ES-I3 (cell line): ENCODE data around the gene HOXB1.
A peak's percentile ranks its signal among the peaks of the same experiment; 100 is the strongest.

Experiments used
- H3K36me3 ChIP-seq: 2 replicates; pipeline ENCODE4 v1.6.1; 2013; ENCODE audit warnings: mild to moderate bottlenecking, low read length, control low read depth, moderate library complexity; ENCODE audit not compliant: insufficient read depth
- H3K4me1 ChIP-seq: 2 replicates; pipeline ENCODE4 v1.6.1; 2013; ENCODE audit warnings: mild to moderate bottlenecking, control low read depth, low read length; ENCODE audit not compliant: insufficient read depth
- H3K9ac ChIP-seq: 2 replicates; pipeline ENCODE4 v1.6.1; 2013; ENCODE audit warnings: low read depth, mild to moderate bottlenecking, low read length, moderate library complexity
- H3K9me3 ChIP-seq: 2 replicates; pipeline ENCODE4 v1.6.1; 2013; ENCODE audit warnings: mild to moderate bottlenecking, low read length, moderate library complexity; ENCODE audit not compliant: control insufficient read depth, insufficient read depth

Gene HOXB1

GRCh38 chr17:48530887-48531272 is at the start of gene HOXB1:
TSS of gene HOXB1 (minus strand) at chr17:48531011. CDS start at chr17:48530904, 107 bp downstream.
- Histone ChIP-seq H3K9ac (peak within 1 kb of the TSS; percentile 52; the same call in 1 of the 2 replicates), H3K36me3 (no peaks in the 10 kb centered on the region), H3K9me3 (no peaks in the 10 kb centered on the region), H3K4me1 (peaks cover 49% of the 10 kb centered on the region)

GRCh38 chr17:48579760-48580554 is 49.1 kb upstream of the HOXB1 start:
- H3K4me1 ChIP-seq: no peaks in the 10 kb centered on the region; the same call in 1 of the 2 replicates
- H3K9me3 ChIP-seq: no peaks in the 10 kb centered on the region
- H3K36me3 ChIP-seq: no peaks in the 10 kb centered on the region
- no peak overlapping the region for H3K9ac ChIP-seq

DNA sequence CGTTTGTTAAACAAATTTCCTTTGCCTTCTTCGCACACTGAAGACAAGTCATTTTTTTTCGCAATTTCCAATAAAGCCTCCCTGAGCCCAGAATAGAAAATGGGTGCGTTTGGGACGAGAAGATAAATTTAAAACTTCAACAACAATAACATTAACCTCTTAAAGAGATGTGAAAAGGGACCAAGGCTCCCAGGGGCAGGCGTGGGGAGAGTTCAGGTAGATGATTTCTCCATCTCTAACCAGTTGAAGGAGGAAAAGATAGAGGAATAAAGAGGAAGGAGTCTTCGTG is 48.6 kb upstream of the HOXB1 start:
- Histone ChIP-seq H3K9me3 (no peaks in the 10 kb centered on the region), H3K4me1 (peaks cover 2% of the 10 kb centered on the region; the same call in 1 of the 2 replicates), H3K9ac (no peak overlapping the region), H3K36me3 (no peaks in the 10 kb centered on the region)

GRCh38 chr17:48578616-48579470 is 48.0 kb upstream of the HOXB1 start:
- no peaks in the 10 kb centered on the region for H3K9me3 ChIP-seq
- H3K9ac ChIP-seq: peak overlapping the region; percentile 17; the same call in 1 of the 2 replicates
- H3K36me3 ChIP-seq: no peaks in the 10 kb centered on the region
- peaks cover 7% of the 10 kb centered on the region for H3K4me1 ChIP-seq

- no peaks in the 10 kb centered on the region for H3K36me3 ChIP-seq
- peak within 1 kb of the TSS; percentile 60; the same call in 1 of the 2 replicates for H3K9ac ChIP-seq
- peaks cover 8% of the 10 kb centered on the region for H3K4me1 ChIP-seq
- H3K9me3 ChIP-seq: no peaks in the 10 kb centered on the region
Measured at GRCh38 chr17:48577946-48578615, 47.3 kb upstream of the HOXB1 start, which contains the start of gene HOXB4. TSS of gene HOXB4 (minus strand) at chr17:48578350. CDS start at chr17:48578319, 31 bp downstream.

DNA sequence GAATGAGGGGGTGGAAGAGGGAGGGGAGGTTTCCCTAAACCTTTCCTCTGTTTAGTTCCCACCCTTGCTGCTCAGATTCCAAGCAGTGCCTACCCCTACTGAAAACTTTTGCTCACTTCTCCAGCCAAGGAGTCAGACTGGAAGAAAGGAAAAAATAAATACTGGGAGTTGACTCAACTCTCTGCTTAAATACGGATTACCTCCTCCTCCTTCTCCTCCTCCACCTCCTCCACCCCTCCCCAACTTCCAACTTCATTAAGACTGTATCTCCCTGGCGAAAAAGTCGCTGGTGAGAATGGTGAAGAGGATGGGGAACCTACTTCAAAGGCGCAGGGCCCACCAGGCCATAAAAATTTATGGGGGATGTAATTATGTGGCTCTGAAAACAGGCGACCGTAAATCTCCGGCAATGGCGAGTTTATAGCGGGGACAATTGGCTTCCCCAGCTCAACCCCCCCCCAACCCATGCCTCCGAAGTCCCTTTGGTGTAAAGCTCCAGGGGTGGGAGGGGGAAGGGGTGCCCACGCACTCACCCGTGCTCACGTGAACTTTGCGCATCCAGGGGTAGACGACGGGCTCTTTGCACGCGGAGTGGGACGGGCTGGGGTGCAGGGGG is 46.6 kb upstream of the HOXB1 start:
- Histone ChIP-seq H3K9me3 (no peaks in the 10 kb centered on the region), H3K4me1 (peaks cover 8% of the 10 kb centered on the region), H3K36me3 (no peaks in the 10 kb centered on the region), H3K9ac (peak overlapping the region; percentile 16; the same call in 1 of the 2 replicates)

DNA sequence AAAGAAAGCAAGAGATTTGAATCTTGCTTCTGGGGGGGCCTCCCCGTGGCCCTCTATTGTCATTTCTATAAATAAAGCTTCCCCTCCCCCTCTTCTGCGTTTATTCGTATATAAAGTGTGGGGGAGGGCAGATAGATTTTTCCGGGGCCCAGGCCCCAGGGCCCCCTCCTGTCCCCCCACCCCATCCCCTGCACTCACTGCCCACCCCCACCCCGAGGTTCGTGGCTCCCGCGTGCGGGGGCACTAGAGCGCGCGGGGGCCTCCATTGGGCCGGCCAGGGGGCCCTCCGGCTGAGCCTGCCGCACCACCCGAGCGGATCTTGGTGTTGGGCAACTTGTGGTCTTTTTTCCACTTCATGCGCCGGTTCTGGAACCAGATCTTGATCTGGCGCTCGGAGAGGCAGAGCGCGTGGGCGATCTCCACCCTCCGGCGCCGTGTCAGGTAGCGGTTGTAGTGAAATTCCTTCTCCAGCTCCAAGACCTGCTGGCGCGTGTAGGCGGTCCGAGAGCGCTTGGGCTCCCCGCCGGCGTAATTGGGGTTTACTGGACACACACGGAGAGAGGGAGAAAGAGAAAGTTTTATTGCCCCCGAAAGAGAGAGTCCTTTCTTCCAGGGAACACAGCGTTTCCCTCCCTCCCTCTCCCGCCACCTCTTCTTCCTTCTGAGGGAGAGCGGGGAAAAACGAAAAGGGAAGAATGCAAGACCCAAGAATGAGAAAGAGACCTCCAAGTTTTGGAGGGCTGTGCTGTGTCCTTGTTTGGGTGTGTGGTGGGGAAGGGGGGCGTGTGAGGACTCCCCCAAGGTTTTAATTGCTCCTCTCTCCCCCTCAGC is 45.9 kb upstream of the HOXB1 start:
- Histone ChIP-seq H3K4me1 (peaks cover 8% of the 10 kb centered on the region), H3K36me3 (no peaks in the 10 kb centered on the region), H3K9me3 (no peaks in the 10 kb centered on the region), H3K9ac (no peak overlapping the region; the same call in 1 of the 2 replicates)

GRCh38 chr17:48575673-48576478 is 45.1 kb upstream of the HOXB1 start:
- Histone ChIP-seq H3K36me3 (no peaks in the 10 kb centered on the region), H3K4me1 (peaks cover 10% of the 10 kb centered on the region), H3K9me3 (no peaks in the 10 kb centered on the region), H3K9ac (no peak overlapping the region)

- Histone ChIP-seq H3K9ac (no peak overlapping the region), H3K9me3 (no peaks in the 10 kb centered on the region), H3K36me3 (no peaks in the 10 kb centered on the region), H3K4me1 (peaks cover 17% of the 10 kb centered on the region)
Measured at GRCh38 chr17:48575066-48575582, 44.3 kb upstream of the HOXB1 start.

- Histone ChIP-seq H3K4me1 (peaks cover 21% of the 10 kb centered on the region), H3K9ac (no peak overlapping the region), H3K9me3 (no peaks in the 10 kb centered on the region), H3K36me3 (no peaks in the 10 kb centered on the region)
Measured at GRCh38 chr17:48574505-48575065, 43.8 kb upstream of the HOXB1 start.

DNA sequence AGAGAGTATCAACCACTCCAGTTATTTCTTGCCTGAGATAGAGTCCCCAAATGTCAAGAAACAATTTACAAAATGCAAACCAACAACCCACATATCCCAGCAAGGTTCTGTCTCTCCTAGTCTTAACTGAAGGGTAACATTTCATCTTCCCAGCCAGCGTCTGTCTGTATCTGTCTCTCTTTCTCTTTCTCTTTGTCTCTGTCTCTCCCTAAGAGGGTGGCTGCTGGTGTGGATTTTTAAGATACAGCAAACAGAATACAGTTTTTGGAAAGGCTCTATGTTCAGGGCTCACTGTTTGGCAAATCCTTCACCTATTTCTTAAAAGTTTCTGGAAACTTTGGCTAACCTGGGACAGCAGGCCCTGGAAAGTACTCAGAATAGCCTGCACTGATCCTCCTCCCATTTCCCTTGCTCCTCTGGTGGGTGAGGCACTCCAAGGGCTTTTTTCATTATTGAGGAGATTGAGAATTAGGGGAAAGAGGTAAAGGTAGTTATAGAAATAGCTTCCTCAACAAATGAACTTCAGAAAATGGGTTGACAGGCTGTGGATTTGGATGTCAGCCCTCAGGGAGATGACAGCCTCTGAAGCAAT is 41.1 kb upstream of the HOXB1 start:
- Histone ChIP-seq H3K9me3 (no peaks in the 10 kb centered on the region; the same call in none of the 2 replicates), H3K36me3 (no peaks in the 10 kb centered on the region), H3K9ac (no peak overlapping the region), H3K4me1 (peaks cover 28% of the 10 kb centered on the region)
